ENCODE results near the gene NOVA1.

NOVA1 gene

DNA sequence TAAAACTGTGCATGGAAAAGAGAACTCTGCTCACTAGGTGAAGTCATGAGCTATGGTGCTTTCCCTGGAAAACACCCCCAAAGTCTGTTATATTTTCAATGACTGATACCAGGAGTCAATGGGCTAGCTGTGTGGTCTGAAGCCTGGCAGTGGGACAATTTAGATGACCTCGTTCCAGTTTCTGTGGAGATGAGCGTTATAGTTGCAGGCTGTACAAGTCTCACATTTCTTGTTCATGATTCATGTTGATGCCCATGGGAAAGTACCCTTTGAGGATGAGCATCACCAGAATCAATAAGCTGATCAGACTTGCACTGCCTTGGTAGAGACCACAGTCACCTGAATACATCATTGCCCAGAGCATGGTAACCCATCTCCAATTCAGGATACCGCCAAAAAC, 70.7 kb downstream of the NOVA1 start:
- H4K20me1 ChIP-seq (ENCODE audit: insufficient read depth, low read length, poor library complexity, severe bottlenecking), result no peaks in the 10 kb centered on the region
- no peaks in the 10 kb centered on the region for H3K9me3 ChIP-seq (ENCODE audit: insufficient read depth, low read depth, low read length)
- TF ChIP-seq, protein P1, sequence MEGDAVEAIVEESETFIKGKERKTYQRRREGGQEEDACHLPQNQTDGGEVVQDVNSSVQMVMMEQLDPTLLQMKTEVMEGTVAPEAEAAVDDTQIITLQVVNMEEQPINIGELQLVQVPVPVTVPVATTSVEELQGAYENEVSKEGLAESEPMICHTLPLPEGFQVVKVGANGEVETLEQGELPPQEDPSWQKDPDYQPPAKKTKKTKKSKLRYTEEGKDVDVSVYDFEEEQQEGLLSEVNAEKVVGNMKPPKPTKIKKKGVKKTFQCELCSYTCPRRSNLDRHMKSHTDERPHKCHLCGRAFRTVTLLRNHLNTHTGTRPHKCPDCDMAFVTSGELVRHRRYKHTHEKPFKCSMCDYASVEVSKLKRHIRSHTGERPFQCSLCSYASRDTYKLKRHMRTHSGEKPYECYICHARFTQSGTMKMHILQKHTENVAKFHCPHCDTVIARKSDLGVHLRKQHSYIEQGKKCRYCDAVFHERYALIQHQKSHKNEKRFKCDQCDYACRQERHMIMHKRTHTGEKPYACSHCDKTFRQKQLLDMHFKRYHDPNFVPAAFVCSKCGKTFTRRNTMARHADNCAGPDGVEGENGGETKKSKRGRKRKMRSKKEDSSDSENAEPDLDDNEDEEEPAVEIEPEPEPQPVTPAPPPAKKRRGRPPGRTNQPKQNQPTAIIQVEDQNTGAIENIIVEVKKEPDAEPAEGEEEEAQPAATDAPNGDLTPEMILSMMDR (conservative IDR thresholded peaks at IDR 0.05; ENCODE audit: low read length), result no peak
- no peak for TF ChIP-seq EZH2phosphoT487 (IDR thresholded peaks at IDR 0.05; ENCODE audit: borderline replicate concordance)
- H3K4me2 ChIP-seq (ENCODE audit: low read depth, low read length, poor library complexity, severe bottlenecking), result no peak overlapping the region
- H3K27me3 ChIP-seq (ENCODE audit: insufficient read depth, low read length, poor library complexity, severe bottlenecking), result no peaks in the 10 kb centered on the region
- H3K4me3 ChIP-seq (ENCODE audit: low read length, poor library complexity, severe bottlenecking), result no peak overlapping the region
- H3K9me2 ChIP-seq (replicated peaks; ENCODE audit: low read depth, low read length), result no peaks in the 10 kb centered on the region
- H3F3A ChIP-seq (ENCODE audit: low read depth), result no peaks in the 10 kb centered on the region
- H2AFZ ChIP-seq (ENCODE audit: low read length), result no peak overlapping the region
- H3K79me2 ChIP-seq (ENCODE audit: insufficient read depth, low read length), result no peaks in the 10 kb centered on the region
- H3K9ac ChIP-seq (ENCODE audit: low read depth, low read length, poor library complexity, severe bottlenecking), result no peak overlapping the region
- no peaks in the 10 kb centered on the region for H3K4me1 ChIP-seq (ENCODE audit: insufficient read depth, low read length, poor library complexity, severe bottlenecking)
- no peaks in the 10 kb centered on the region for H3K36me3 ChIP-seq (ENCODE audit: insufficient read depth, low read length)

DNA sequence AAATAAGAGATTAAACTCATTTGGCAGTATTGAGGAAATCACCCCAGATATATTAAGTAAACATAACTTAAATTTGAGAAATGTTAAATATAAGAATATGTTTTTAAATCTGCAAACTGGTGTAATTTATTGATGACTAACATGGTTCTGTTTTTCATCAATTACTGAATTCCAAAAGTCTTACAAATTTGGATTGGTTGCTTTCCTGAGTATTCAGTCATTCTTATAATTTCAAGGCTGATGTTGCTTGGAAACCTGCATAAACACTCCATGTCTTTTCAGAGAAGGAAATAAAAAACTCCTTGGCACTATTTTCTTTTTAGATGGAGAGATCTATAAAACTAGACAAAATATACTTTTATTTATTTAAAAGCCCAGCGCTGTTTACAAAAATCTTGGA, 71.7 kb downstream of the NOVA1 start:
- H3K79me2 ChIP-seq (ENCODE audit: insufficient read depth, low read length), result no peaks in the 10 kb centered on the region
- H3K27me3 ChIP-seq (ENCODE audit: insufficient read depth, low read length, poor library complexity, severe bottlenecking), result no peaks in the 10 kb centered on the region
- no peaks in the 10 kb centered on the region for H3K4me1 ChIP-seq (ENCODE audit: insufficient read depth, low read length, poor library complexity, severe bottlenecking)
- H4K20me1 ChIP-seq (ENCODE audit: insufficient read depth, low read length, poor library complexity, severe bottlenecking), result no peaks in the 10 kb centered on the region
- H3K9me2 ChIP-seq (replicated peaks; ENCODE audit: low read depth, low read length), result no peaks in the 10 kb centered on the region
- no peak overlapping the region for H3K4me3 ChIP-seq (ENCODE audit: low read length, poor library complexity, severe bottlenecking)
- no peak overlapping the region for H3K4me2 ChIP-seq (ENCODE audit: low read depth, low read length, poor library complexity, severe bottlenecking)
- no peaks in the 10 kb centered on the region for H3F3A ChIP-seq (ENCODE audit: low read depth)
- no peak for TF ChIP-seq EZH2phosphoT487 (IDR thresholded peaks at IDR 0.05; ENCODE audit: borderline replicate concordance)
- TF ChIP-seq, protein P1 (conservative IDR thresholded peaks at IDR 0.05; ENCODE audit: low read length), result no peak
- no peaks in the 10 kb centered on the region for H3K9me3 ChIP-seq (ENCODE audit: insufficient read depth, low read depth, low read length)
- no peak overlapping the region for H3K9ac ChIP-seq (ENCODE audit: low read depth, low read length, poor library complexity, severe bottlenecking)
- H2AFZ ChIP-seq (ENCODE audit: low read length), result no peak overlapping the region
- no peaks in the 10 kb centered on the region for H3K36me3 ChIP-seq (ENCODE audit: insufficient read depth, low read length)

DNA sequence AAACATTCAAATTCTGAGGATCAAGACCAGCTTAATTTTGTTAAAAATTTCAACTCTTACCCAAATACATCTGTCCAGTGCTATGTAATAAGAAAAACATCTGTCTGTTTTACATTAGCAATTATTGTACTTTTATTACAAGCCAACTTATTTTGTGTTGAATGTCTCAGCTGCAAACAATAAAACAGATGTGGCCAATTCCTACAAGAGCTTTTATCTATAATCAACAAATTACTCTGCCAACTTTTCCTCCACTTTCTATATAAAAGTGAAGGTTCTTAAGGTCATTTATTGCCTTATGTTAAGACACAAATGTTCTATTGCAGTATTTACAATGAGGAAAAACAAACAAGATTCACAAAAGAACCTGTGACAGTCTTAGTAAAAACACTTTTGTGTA, 72.7 kb downstream of the NOVA1 start:
- no peak overlapping the region for H3K4me2 ChIP-seq (ENCODE audit: low read depth, low read length, poor library complexity, severe bottlenecking)
- no peak overlapping the region for H3K9ac ChIP-seq (ENCODE audit: low read depth, low read length, poor library complexity, severe bottlenecking)
- H3K36me3 ChIP-seq (ENCODE audit: insufficient read depth, low read length), result no peaks in the 10 kb centered on the region
- no peak overlapping the region for H3K4me3 ChIP-seq (ENCODE audit: low read length, poor library complexity, severe bottlenecking)
- TF ChIP-seq, protein P1 (conservative IDR thresholded peaks at IDR 0.05; ENCODE audit: low read length), result no peak
- no peak for TF ChIP-seq EZH2phosphoT487 (IDR thresholded peaks at IDR 0.05; ENCODE audit: borderline replicate concordance)
- H2AFZ ChIP-seq (ENCODE audit: low read length), result no peak overlapping the region
- H3K79me2 ChIP-seq (ENCODE audit: insufficient read depth, low read length), result no peaks in the 10 kb centered on the region
- no peaks in the 10 kb centered on the region for H4K20me1 ChIP-seq (ENCODE audit: insufficient read depth, low read length, poor library complexity, severe bottlenecking)
- H3K9me2 ChIP-seq (replicated peaks; ENCODE audit: low read depth, low read length), result no peaks in the 10 kb centered on the region
- H3K4me1 ChIP-seq (ENCODE audit: insufficient read depth, low read length, poor library complexity, severe bottlenecking), result no peaks in the 10 kb centered on the region
- H3K27me3 ChIP-seq (ENCODE audit: insufficient read depth, low read length, poor library complexity, severe bottlenecking), result no peaks in the 10 kb centered on the region
- no peaks in the 10 kb centered on the region for H3K9me3 ChIP-seq (ENCODE audit: insufficient read depth, low read depth, low read length)
- H3F3A ChIP-seq (ENCODE audit: low read depth), result no peaks in the 10 kb centered on the region

Measured in Loucy (cell line).